Measurements from ENCODE around the gene ARHGAP19. TPM values are rescaled to one million over a fixed set of nuclear protein-coding genes. Genes with fewer than 3 reads are reported as not detected.

The ARHGAP19 gene
- total RNA-seq, 1 donor from 2014 or later: 9.8 TPM

DNA sequence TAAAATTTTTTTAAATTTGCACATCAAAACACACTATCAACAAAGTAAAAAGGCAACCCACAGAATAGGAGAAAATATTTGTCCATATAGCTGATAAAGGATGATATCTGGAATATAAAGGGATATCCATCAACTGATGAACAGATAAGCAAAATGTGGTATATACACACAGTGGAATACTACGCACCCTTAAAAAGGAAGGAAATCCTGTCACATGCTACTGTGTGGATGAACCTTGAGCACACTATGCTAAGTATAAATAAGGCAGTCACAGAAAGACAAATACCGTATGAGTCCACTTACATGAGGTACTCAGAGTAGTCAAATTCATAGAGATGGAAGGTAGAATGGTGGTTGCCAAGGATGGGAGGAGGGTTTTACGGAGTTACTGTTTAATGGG, 37.7 kb downstream of the ARHGAP19 start:
- H3K36me3 Mint-ChIP-seq (ENCODE audit: unreplicated experiment): no peaks in the 10 kb centered on the region
- no peak overlapping the region for H3K4me3 Mint-ChIP-seq (ENCODE audit: unreplicated experiment)
- TF ChIP-seq, protein P1, sequence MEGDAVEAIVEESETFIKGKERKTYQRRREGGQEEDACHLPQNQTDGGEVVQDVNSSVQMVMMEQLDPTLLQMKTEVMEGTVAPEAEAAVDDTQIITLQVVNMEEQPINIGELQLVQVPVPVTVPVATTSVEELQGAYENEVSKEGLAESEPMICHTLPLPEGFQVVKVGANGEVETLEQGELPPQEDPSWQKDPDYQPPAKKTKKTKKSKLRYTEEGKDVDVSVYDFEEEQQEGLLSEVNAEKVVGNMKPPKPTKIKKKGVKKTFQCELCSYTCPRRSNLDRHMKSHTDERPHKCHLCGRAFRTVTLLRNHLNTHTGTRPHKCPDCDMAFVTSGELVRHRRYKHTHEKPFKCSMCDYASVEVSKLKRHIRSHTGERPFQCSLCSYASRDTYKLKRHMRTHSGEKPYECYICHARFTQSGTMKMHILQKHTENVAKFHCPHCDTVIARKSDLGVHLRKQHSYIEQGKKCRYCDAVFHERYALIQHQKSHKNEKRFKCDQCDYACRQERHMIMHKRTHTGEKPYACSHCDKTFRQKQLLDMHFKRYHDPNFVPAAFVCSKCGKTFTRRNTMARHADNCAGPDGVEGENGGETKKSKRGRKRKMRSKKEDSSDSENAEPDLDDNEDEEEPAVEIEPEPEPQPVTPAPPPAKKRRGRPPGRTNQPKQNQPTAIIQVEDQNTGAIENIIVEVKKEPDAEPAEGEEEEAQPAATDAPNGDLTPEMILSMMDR (IDR thresholded peaks at IDR 0.05; ENCODE audit: partially characterized antibody, unreplicated experiment): no peak
- no peaks in the 10 kb centered on the region for H3K4me1 Mint-ChIP-seq (ENCODE audit: low read depth, unreplicated experiment)
- H3K27ac Mint-ChIP-seq (ENCODE audit: unreplicated experiment): no peak overlapping the region
- H3K9me3 Mint-ChIP-seq (ENCODE audit: unreplicated experiment): no peaks in the 10 kb centered on the region
- no peak for DNase-seq
- peaks cover 2% of the 10 kb centered on the region for H3K27me3 Mint-ChIP-seq (ENCODE audit: unreplicated experiment)

DNA sequence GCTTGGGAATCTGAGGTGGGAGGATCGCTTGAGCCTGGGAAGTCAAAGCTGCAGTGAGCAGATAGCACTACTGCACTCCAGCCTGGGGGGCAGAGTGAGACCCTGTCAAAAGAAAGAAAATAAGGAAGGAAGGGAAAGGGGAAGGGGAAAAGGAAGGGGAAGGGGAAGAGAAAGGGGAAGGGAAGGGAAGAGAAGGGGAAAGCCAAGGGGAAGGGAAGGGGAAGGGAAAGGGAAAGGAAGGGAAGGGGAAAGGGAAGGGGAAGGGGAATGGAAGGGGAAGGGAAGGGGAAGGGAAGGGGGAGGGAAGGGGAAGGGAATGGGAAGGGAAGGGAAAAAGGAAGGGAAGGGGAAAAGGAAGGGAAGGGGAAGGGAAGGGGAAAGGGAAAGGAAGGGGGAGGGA, 41.5 kb downstream of the ARHGAP19 start:
- no peak overlapping the region for H3K4me3 Mint-ChIP-seq (ENCODE audit: unreplicated experiment)
- no peak for DNase-seq
- H3K36me3 Mint-ChIP-seq (ENCODE audit: unreplicated experiment): no peaks in the 10 kb centered on the region
- H3K9me3 Mint-ChIP-seq (ENCODE audit: unreplicated experiment): no peaks in the 10 kb centered on the region
- TF ChIP-seq, protein P1 (IDR thresholded peaks at IDR 0.05; ENCODE audit: partially characterized antibody, unreplicated experiment): no peak
- H3K27ac Mint-ChIP-seq (ENCODE audit: unreplicated experiment): no peak overlapping the region
- H3K4me1 Mint-ChIP-seq (ENCODE audit: low read depth, unreplicated experiment): no peaks in the 10 kb centered on the region
- H3K27me3 Mint-ChIP-seq (ENCODE audit: unreplicated experiment): peaks cover 2% of the 10 kb centered on the region

DNA sequence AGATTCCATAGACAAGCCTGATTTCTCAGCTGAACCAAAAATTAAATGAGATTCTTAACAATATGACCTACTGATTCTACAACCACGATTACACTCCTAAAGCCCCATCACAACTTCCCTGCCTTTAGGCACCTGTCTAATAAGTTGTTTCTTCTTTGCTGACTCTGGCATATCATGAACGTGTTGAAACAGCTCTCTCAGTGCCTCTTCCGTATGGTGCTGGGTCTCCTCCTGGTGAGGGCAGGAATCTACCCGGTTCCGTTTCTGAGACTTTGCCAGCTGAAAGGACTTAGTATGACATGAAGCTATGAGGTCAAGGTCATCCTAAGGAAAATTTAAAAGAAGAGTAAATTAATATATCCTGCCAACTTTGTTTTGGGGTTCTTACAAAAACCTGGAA, 48.6 kb downstream of the ARHGAP19 start:
- Mint-ChIP-seq H3K4me3 (ENCODE audit: unreplicated experiment) (no peak overlapping the region), H3K36me3 (ENCODE audit: unreplicated experiment) (no peaks in the 10 kb centered on the region), H3K27me3 (ENCODE audit: unreplicated experiment) (no peaks in the 10 kb centered on the region), H3K4me1 (ENCODE audit: low read depth, unreplicated experiment) (no peaks in the 10 kb centered on the region), H3K27ac (ENCODE audit: unreplicated experiment) (no peak overlapping the region), H3K9me3 (ENCODE audit: unreplicated experiment) (no peaks in the 10 kb centered on the region)
- no peak for DNase-seq
- TF ChIP-seq, protein P1 (IDR thresholded peaks at IDR 0.05; ENCODE audit: partially characterized antibody, unreplicated experiment): no peak

DNA sequence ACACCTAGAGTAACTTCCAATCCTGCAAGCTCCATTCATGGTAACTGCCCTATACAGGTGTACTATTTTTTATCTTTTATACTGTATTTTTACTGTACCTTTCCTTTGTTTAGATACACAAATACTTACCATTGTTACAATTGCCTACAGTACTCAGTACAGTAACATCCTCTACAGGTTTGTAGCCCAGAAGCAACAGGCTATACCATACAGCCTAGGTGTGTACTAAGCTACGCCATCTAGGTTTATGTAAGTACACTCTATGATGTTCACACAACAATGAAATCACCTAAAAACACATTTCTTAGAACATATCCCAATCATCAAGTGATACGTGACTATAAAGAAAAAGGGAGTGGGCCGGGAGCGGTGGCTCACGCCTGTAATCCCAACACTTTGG, 53.6 kb downstream of the ARHGAP19 start:
- Mint-ChIP-seq H3K4me1 (ENCODE audit: low read depth, unreplicated experiment) (no peaks in the 10 kb centered on the region), H3K36me3 (ENCODE audit: unreplicated experiment) (no peaks in the 10 kb centered on the region), H3K27ac (ENCODE audit: unreplicated experiment) (no peak overlapping the region), H3K4me3 (ENCODE audit: unreplicated experiment) (no peak overlapping the region), H3K9me3 (ENCODE audit: unreplicated experiment) (no peaks in the 10 kb centered on the region), H3K27me3 (ENCODE audit: unreplicated experiment) (no peaks in the 10 kb centered on the region)
- DNase-seq: no peak
- TF ChIP-seq, protein P1 (IDR thresholded peaks at IDR 0.05; ENCODE audit: partially characterized antibody, unreplicated experiment): no peak

DNA sequence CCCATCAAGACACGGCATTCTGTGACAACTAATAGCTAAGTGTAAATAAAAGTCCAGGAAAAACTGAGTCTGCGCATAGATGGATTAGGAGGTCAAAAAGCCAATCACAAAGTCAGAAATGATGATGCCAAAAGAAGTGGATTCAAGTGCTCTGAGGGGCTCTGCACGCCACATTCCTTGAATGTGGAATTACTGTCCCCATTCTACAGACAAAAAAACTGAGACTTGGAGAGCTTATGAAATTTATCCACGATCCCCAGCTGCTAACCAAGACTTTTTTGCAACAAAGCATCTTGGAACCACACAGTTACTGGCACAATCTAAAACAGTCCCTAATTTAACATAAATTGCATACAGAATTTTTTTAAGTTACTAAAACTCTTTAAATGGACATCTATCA, 57.1 kb downstream of the ARHGAP19 start:
- no peaks in the 10 kb centered on the region for H3K9me3 Mint-ChIP-seq (ENCODE audit: unreplicated experiment)
- no peak overlapping the region for H3K27ac Mint-ChIP-seq (ENCODE audit: unreplicated experiment)
- no peaks in the 10 kb centered on the region for H3K36me3 Mint-ChIP-seq (ENCODE audit: unreplicated experiment)
- no peak overlapping the region for H3K4me3 Mint-ChIP-seq (ENCODE audit: unreplicated experiment)
- H3K27me3 Mint-ChIP-seq (ENCODE audit: unreplicated experiment): no peaks in the 10 kb centered on the region
- no peaks in the 10 kb centered on the region for H3K4me1 Mint-ChIP-seq (ENCODE audit: low read depth, unreplicated experiment)
- DNase-seq: no peak
- TF ChIP-seq, protein P1 (IDR thresholded peaks at IDR 0.05; ENCODE audit: partially characterized antibody, unreplicated experiment): no peak

All from glutamatergic neuron (in vitro differentiated cells).